Activated CD8-positive, alpha-beta T cell treated with anti-CD3 and anti-CD28 coated beads for 36 hours (primary cell): ENCODE results near the gene ADGRB3. TPM values are rescaled to one million over a fixed set of nuclear protein-coding genes. Genes with fewer than 3 reads are reported as not detected.

Source experiments
- ATAC-seq: fragments of 200-7000 bp; cut with Tn5 transposase; one replicate; pipeline ENCODE4 v1.10.0; 2021; ENCODE audit warnings: mild to moderate bottlenecking, moderate library complexity
- CTCF ChIA-PET: fragments of 350-600 bp; sonication (Branson Sonifier 250); formaldehyde crosslinking; loops from one replicate; lab custom pipeline; 2021; ENCODE audit warnings: antibody characterized with exemption; lab: Charles Lee
- POLR2A ChIA-PET: fragments of 350-600 bp; sonication (Branson Sonifier 250); formaldehyde crosslinking; loops from one replicate; lab custom pipeline; 2021; ENCODE audit warnings: antibody characterized with exemption; lab: Charles Lee
- DNase-seq: peaks from one replicate; pipeline ENCODE4 v3.0.0-alpha.2; 2020
- H3K27ac Mint-ChIP-seq: one replicate; pipeline ENCODE4 v1.8.0; 2021; ENCODE audit warnings: mild to moderate bottlenecking, mixed read lengths
- H3K27me3 Mint-ChIP-seq: one replicate; pipeline ENCODE4 v1.8.0; 2021; ENCODE audit warnings: mixed read lengths
- H3K36me3 Mint-ChIP-seq: one replicate; pipeline ENCODE4 v1.8.0; 2021; ENCODE audit warnings: low read depth, mixed read lengths
- H3K4me1 Mint-ChIP-seq: one replicate; pipeline ENCODE4 v1.8.0; 2021; ENCODE audit warnings: low read depth, mixed read lengths
- H3K4me3 Mint-ChIP-seq: one replicate; pipeline ENCODE4 v1.8.0; 2021; ENCODE audit warnings: mild to moderate bottlenecking, moderate library complexity, mixed read lengths
- H3K9me3 Mint-ChIP-seq: one replicate; pipeline ENCODE4 v1.8.0; 2021; ENCODE audit warnings: mixed read lengths
- CTCF ChIP-seq: fragments of 200-600 bp; IDR thresholded peaks from one replicate; pipeline ENCODE4 v1.8.0; 2022; ENCODE audit warnings: antibody characterized with exemption, mild to moderate bottlenecking
- intact Hi-C: fragments of 100-400 bp; cut with micrococcal nuclease; formaldehyde crosslinking; loops from one replicate; pipeline ENCODE4 v1.10.0; 2022
- total RNA-seq, 2 experiments: library from RNA; stranded (reverse); gene quantifications; one replicate each; pipeline ENCODE4 v1.2.3, GENCODE V29; 2021

The ADGRB3 gene
- total RNA-seq, 2 experiments from 2014 or later, result not detected

- DNase-seq, result no peak
Observed at GRCh38 chr6:69343851-69344250, 708.8 kb downstream of the ADGRB3 start.

GRCh38 chr6:69349771-69350170, 714.7 kb downstream of the ADGRB3 start:
- Mint-ChIP-seq H3K4me3 (no peak overlapping the region), H3K27ac (no peak overlapping the region), H3K27me3 (no peaks in the 10 kb centered on the region), H3K4me1 (no peaks in the 10 kb centered on the region), H3K36me3 (no peaks in the 10 kb centered on the region), H3K9me3 (peaks cover 9% of the 10 kb centered on the region)
- TF ChIP-seq CTCF, result no peak
- ChIA-PET CTCF (no interaction called here), POLR2A (no interaction called here)
- DNase-seq, result no peak
- intact Hi-C loops, result no loop called here
- ATAC-seq, result no peak

More at GRCh38 chr6:69343851-69344250, 708.8 kb downstream of the ADGRB3 start:
- ChIA-PET CTCF (no interaction called here), POLR2A (no interaction called here)
- H3K36me3 Mint-ChIP-seq, result no peaks in the 10 kb centered on the region
- no peak for ATAC-seq
- intact Hi-C loops, result no loop called here
- peaks cover 9% of the 10 kb centered on the region for H3K9me3 Mint-ChIP-seq
- no peak overlapping the region for H3K4me3 Mint-ChIP-seq
- no peaks in the 10 kb centered on the region for H3K27me3 Mint-ChIP-seq
- TF ChIP-seq CTCF, result no peak
- H3K4me1 Mint-ChIP-seq, result no peaks in the 10 kb centered on the region
- no peak overlapping the region for H3K27ac Mint-ChIP-seq

GRCh38 chr6:69362209-69362608, 727.1 kb downstream of the ADGRB3 start:
- Mint-ChIP-seq H3K4me1 (no peaks in the 10 kb centered on the region), H3K9me3 (no peaks in the 10 kb centered on the region), H3K36me3 (no peaks in the 10 kb centered on the region), H3K4me3 (no peak overlapping the region), H3K27ac (no peak overlapping the region), H3K27me3 (no peaks in the 10 kb centered on the region)
- no peak for ATAC-seq
- no peak for DNase-seq
- CTCF ChIA-PET, result no interaction called here
- POLR2A ChIA-PET, result no interaction called here
- intact Hi-C loops, result no loop called here
- no peak for TF ChIP-seq CTCF

GRCh38 chr6:69366831-69367230, 731.7 kb downstream of the ADGRB3 start:
- DNase-seq (no peak), ATAC-seq (no peak)
- H3K27ac Mint-ChIP-seq, result no peak overlapping the region
- H3K36me3 Mint-ChIP-seq, result no peaks in the 10 kb centered on the region
- no peaks in the 10 kb centered on the region for H3K9me3 Mint-ChIP-seq
- CTCF ChIA-PET, result no interaction called here
- H3K4me1 Mint-ChIP-seq, result no peaks in the 10 kb centered on the region
- no peak for TF ChIP-seq CTCF
- intact Hi-C loops, result no loop called here
- H3K4me3 Mint-ChIP-seq, result no peak overlapping the region
- POLR2A ChIA-PET, result no interaction called here
- H3K27me3 Mint-ChIP-seq, result no peaks in the 10 kb centered on the region

- Mint-ChIP-seq H3K4me1 (no peaks in the 10 kb centered on the region), H3K36me3 (no peaks in the 10 kb centered on the region), H3K27me3 (no peaks in the 10 kb centered on the region), H3K4me3 (no peak overlapping the region), H3K27ac (no peak overlapping the region), H3K9me3 (no peaks in the 10 kb centered on the region)
- no peak for TF ChIP-seq CTCF
- POLR2A ChIA-PET, result no interaction called here
- DNase-seq, result no peak
- CTCF ChIA-PET, result no interaction called here
- intact Hi-C loops, result no loop called here
- ATAC-seq, result no peak
Observed at GRCh38 chr6:69368613-69369012, 733.5 kb downstream of the ADGRB3 start.
